ENCODE measurements around the gene SELPLG. TPM values are rescaled to one million over a fixed set of nuclear protein-coding genes. Genes with fewer than 3 reads are reported as not detected.
"Not testable (repeated sequence)": the region's sequence is repeated elsewhere in the genome, so short reads cannot be mapped to it uniquely, and the experiment has no call there.

Gene SELPLG
- total RNA-seq, 6 experiments from 2014 or later: 6.2 to 8.1 (median 7.1) TPM

- peaks cover 7% of the 10 kb centered on the region for H3K27me3 Mint-ChIP-seq (ENCODE audit: insufficient read depth)
- H3K36me3 Mint-ChIP-seq (ENCODE audit: low read depth): peaks cover 39% of the 10 kb centered on the region
- H3K9me3 Mint-ChIP-seq: no peaks in the 10 kb centered on the region
- peaks cover 98% of the 10 kb centered on the region for H3K4me1 Mint-ChIP-seq (ENCODE audit: low read depth)
- peak overlapping the region; percentile 96 for H3K27ac Mint-ChIP-seq
- TF ChIP-seq, protein P1, sequence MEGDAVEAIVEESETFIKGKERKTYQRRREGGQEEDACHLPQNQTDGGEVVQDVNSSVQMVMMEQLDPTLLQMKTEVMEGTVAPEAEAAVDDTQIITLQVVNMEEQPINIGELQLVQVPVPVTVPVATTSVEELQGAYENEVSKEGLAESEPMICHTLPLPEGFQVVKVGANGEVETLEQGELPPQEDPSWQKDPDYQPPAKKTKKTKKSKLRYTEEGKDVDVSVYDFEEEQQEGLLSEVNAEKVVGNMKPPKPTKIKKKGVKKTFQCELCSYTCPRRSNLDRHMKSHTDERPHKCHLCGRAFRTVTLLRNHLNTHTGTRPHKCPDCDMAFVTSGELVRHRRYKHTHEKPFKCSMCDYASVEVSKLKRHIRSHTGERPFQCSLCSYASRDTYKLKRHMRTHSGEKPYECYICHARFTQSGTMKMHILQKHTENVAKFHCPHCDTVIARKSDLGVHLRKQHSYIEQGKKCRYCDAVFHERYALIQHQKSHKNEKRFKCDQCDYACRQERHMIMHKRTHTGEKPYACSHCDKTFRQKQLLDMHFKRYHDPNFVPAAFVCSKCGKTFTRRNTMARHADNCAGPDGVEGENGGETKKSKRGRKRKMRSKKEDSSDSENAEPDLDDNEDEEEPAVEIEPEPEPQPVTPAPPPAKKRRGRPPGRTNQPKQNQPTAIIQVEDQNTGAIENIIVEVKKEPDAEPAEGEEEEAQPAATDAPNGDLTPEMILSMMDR (IDR thresholded peaks at IDR 0.05): peak; percentile 95
- peak overlapping the region; percentile 82 for H3K4me3 Mint-ChIP-seq
- peak; percentile 93 for DNase-seq
These were observed 30.9 kb upstream of the SELPLG start for GRCh38 chr12:108664338-108665258.

DNA sequence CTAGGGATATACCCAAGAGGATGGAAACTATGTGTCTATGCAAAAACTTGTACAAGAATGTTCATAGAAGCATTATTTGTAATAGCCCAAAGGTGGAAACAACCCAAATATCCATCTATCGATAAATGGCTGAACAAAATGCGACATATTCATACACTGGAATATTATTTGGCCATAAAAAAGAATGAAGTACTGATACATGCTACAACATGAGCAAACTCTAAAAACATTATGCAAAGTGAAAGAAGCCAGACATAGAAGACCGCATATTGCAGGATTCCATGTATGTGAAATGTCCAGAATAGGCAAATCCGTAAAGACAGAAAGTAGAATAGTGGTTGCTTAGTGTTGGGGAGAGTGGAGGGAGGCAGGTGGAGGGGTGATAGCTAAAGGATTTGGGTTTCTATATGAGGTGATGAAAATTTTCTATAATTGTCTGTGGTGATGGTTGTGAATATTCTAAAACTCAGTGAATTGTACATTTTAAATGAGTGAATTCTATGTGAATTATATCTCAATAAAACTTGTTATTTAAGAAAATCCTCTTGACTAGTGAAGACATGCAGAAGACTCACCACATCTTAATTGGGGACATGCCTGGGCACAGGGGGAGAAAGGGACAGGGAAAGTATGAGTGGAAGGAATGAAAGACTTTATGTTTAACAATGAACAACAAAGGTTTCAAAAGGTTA lies 29.8 kb upstream of the SELPLG start:
- DNase-seq: no peak
- Mint-ChIP-seq H3K4me1 (ENCODE audit: low read depth) (peaks cover 96% of the 10 kb centered on the region), H3K27ac (peak overlapping the region; percentile 96), H3K9me3 (no peaks in the 10 kb centered on the region), H3K36me3 (ENCODE audit: low read depth) (peaks cover 47% of the 10 kb centered on the region), H3K27me3 (ENCODE audit: insufficient read depth) (peaks cover 7% of the 10 kb centered on the region), H3K4me3 (peak overlapping the region; percentile 11; the same call in 1 of the 2 replicates)
- TF ChIP-seq, protein P1 (IDR thresholded peaks at IDR 0.05): no peak

DNA sequence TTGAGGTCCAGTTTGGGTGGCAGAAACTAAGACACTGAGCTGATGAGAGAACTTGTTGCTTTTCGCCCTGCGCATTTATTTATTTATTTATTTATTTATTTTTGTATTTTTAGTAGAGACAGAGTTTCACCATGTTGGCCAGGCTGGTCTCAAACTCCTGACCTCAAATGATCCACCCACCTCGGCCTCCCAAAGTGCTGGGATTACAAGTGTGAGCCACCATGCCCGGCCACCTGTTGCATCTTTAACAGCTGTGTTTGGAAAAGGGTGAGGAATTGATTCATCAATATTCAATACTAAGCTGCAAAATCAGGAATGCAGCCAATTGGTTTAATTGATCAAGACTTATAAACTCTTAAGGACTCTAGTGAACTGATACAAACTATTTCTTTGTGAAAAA lies 24.4 kb upstream of the SELPLG start:
- H3K4me1 Mint-ChIP-seq (ENCODE audit: low read depth): peaks cover 64% of the 10 kb centered on the region
- H3K36me3 Mint-ChIP-seq (ENCODE audit: low read depth): peaks cover 56% of the 10 kb centered on the region
- not testable (repeated sequence) for DNase-seq; H3K27ac Mint-ChIP-seq; H3K9me3 Mint-ChIP-seq; H3K4me3 Mint-ChIP-seq; H3K27me3 Mint-ChIP-seq (ENCODE audit: insufficient read depth)

DNA sequence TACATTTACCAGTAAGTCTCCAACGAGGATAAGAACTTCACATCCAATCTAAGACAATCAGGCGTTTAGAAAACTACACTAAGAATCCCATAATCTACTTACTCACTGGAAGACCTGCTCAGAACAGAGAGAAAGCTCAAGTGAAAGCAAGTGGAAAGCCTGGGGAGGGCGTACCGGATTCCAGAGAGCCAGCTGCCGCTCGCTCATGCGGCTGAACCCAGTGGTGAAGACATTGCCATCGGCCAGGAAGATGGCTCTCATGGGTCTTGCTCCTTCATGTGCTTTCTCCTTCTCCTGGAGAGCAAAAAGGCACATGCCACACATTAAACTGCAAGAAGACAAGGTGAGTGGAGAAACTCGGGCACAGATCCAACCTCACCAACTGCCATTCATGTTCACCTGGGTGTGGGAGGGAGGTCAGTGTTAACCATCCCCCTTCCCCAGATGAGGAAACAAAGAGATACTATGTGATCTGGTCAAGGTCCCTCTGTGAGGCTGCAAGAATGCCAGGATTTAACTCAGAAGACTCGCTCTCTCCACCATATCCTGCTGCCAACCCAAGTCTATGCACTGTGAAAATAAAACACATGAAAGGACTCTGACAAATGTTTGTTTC lies 23.5 kb upstream of the SELPLG start:
- DNase-seq: no peak
- H3K4me1 Mint-ChIP-seq (ENCODE audit: low read depth): peaks cover 64% of the 10 kb centered on the region
- no peaks in the 10 kb centered on the region for H3K9me3 Mint-ChIP-seq
- TF ChIP-seq, protein P1 (IDR thresholded peaks at IDR 0.05): no peak
- H3K27ac Mint-ChIP-seq: peak overlapping the region; percentile 62
- H3K36me3 Mint-ChIP-seq (ENCODE audit: low read depth): peaks cover 59% of the 10 kb centered on the region
- peaks cover 10% of the 10 kb centered on the region for H3K27me3 Mint-ChIP-seq (ENCODE audit: insufficient read depth)
- no peak overlapping the region for H3K4me3 Mint-ChIP-seq

GRCh38 chr12:108656247-108656646 lies 22.6 kb upstream of the SELPLG start:
- not testable (repeated sequence) for H3K27me3 Mint-ChIP-seq (ENCODE audit: insufficient read depth); DNase-seq; H3K9me3 Mint-ChIP-seq
- H3K36me3 Mint-ChIP-seq (ENCODE audit: low read depth): peaks cover 60% of the 10 kb centered on the region
- peak overlapping the region; percentile 36; the same call in 1 of the 2 replicates for H3K4me3 Mint-ChIP-seq
- peaks cover 64% of the 10 kb centered on the region for H3K4me1 Mint-ChIP-seq (ENCODE audit: low read depth)
- H3K27ac Mint-ChIP-seq: peak overlapping the region; percentile 42; the same call in 1 of the 2 replicates

DNA sequence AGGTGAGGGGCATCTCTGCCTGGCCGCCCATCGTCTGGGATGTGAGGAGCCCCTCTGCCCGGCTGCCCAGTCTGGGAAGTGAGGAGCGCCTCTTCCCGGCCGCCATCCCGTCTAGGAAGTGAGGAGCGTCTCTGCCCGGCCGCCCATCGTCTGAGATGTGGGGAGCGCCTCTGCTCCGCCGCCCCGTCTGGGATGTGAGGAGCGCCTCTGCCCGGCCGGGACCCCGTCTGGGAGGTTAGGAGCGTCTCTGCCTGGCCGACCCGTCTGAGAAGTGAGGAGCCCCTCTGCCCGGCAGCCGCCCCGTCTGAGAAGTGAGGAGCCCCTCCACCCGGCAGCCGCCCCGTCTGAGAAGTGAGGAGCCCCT lies 22.1 kb upstream of the SELPLG start:
- not testable (repeated sequence) for H3K9me3 Mint-ChIP-seq; H3K4me3 Mint-ChIP-seq; H3K27me3 Mint-ChIP-seq (ENCODE audit: insufficient read depth); DNase-seq; H3K27ac Mint-ChIP-seq
- peaks cover 64% of the 10 kb centered on the region for H3K4me1 Mint-ChIP-seq (ENCODE audit: low read depth)
- peaks cover 60% of the 10 kb centered on the region for H3K36me3 Mint-ChIP-seq (ENCODE audit: low read depth)

DNA sequence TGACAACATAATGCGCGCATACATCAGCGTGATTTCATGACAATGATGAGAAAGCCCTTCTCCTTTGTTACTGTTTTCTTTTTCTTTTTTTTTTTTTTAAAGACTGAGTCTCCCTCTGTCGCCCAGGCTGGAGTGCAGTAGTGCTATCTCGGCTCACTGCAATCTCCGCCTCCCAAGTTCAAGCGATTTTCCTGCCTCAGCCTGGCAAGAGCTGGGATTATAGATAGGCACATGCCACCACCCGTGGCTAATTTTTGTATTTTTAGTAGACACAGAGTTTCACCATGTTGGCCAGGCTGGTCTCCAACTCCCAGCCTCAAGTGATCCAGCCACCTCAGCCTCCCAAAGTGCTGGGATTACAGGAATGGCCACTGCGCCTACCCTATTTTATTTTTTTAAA lies 20.9 kb upstream of the SELPLG start:
- H3K27ac Mint-ChIP-seq; H3K27me3 Mint-ChIP-seq (ENCODE audit: insufficient read depth); H3K4me3 Mint-ChIP-seq; DNase-seq; H3K9me3 Mint-ChIP-seq: not testable (repeated sequence)
- H3K36me3 Mint-ChIP-seq (ENCODE audit: low read depth): peaks cover 59% of the 10 kb centered on the region
- peaks cover 65% of the 10 kb centered on the region for H3K4me1 Mint-ChIP-seq (ENCODE audit: low read depth)
